HepG2 (cell line): ENCODE measurements around the gene LUZP2. TPM values are rescaled to one million over a fixed set of nuclear protein-coding genes. Genes with fewer than 3 reads are reported as not detected.

Source experiments
- ATAC-seq: fragments of 200-7000 bp; cut with Tn5 transposase; 3 replicates; pipeline ENCODE4 v1.9.1; 2020; ENCODE audit warnings: mild to moderate bottlenecking, moderate library complexity
- BruUV-seq: library from RNA; stranded (reverse); fragments of 400-500 nt; replicated peaks from 2 replicates; lab custom pipeline; 2021; lab: Mats Ljungman, UMichigan
- CTCF ChIA-PET: fragments of 300-600 bp; formaldehyde crosslinking; extraction: SDS; loops from one replicate; lab custom pipeline; 2021; ENCODE audit warnings: low total read pairs, inconsistent platforms, low intra/inter-chr PET ratio; lab: Yijun Ruan, JAX
- POLR2A ChIA-PET: fragments of 350-600 bp; sonication (Branson Sonifier 250); formaldehyde crosslinking; loops from one replicate; lab custom pipeline; 2020; ENCODE audit warnings: antibody characterized with exemption, inconsistent platforms; lab: Yijun Ruan, JAX
- DNase-seq: peaks from one replicate; pipeline ENCODE4 v3.0.0-alpha.2; 2015; ENCODE audit warnings: low spot score
- FAIRE-seq: peaks from 3 replicates; lab custom pipeline; 2011; peaks lifted over from hg19 to GRCh38; lab: Jason Lieb, UNC
- H2AFZ ChIP-seq: one replicate; pipeline ENCODE4 v1.6.1; 2011; ENCODE audit warnings: low read length, inconsistent platforms
- H3K27ac ChIP-seq: fragments of 300-600 bp; 3 replicates; pipeline ENCODE4 v1.8.0; 2011; ENCODE audit warnings: mixed run types, mild to moderate bottlenecking, mixed read lengths, low read length, inconsistent platforms; ENCODE audit not compliant: insufficient read depth; ENCODE audit errors: extremely low read length
- H3K27me3 ChIP-seq, 2 experiments: fragments of 200-600 bp in 1 of 2; 2 replicates in 1 of 2; 3 replicates in 1 of 2; pipeline versions ENCODE4 v1.6.0 to v1.8.0; 2011; ENCODE audit warnings: low read length in 2 of 2, mild to moderate bottlenecking in 2 of 2, moderate library complexity in 2 of 2, inconsistent platforms in 1 of 2; ENCODE audit not compliant: insufficient read depth in 2 of 2, control insufficient read depth in 1 of 2
- H3K36me3 ChIP-seq, 2 experiments: fragments of 200-600 bp in 1 of 2; replicated peaks in 1 of 2; 2 replicates in 1 of 2; 3 replicates in 1 of 2; pipeline versions ENCODE4 v1.5.1 to v1.8.0; 2011; ENCODE audit warnings: low read length in 2 of 2, inconsistent platforms in 1 of 2; ENCODE audit not compliant: insufficient read depth in 2 of 2, control insufficient read depth in 1 of 2
- H3K4me1 ChIP-seq: 2 replicates; pipeline ENCODE4 v1.5.1; 2012; ENCODE audit warnings: low read length, inconsistent platforms; ENCODE audit not compliant: insufficient read depth
- H3K4me2 ChIP-seq: 2 replicates; pipeline ENCODE4 v1.6.0; 2011; ENCODE audit warnings: low read depth, low read length, inconsistent platforms
- H3K4me3 ChIP-seq, 3 experiments: fragments of 200-600 bp in 1 of 3; sonication (generic), shearing (Covaris generic) in 1 of 3; replicated peaks in 1 of 3; 2 replicates each; pipeline ENCODE4 v1.5.1; 2011 to 2016; ENCODE audit warnings: low read length in 3 of 3, inconsistent platforms in 2 of 3, low read depth in 2 of 3, mild to moderate bottlenecking in 2 of 3, control low read depth in 1 of 3, mixed read lengths in 1 of 3; ENCODE audit not compliant: insufficient read depth in 1 of 3
- H3K79me2 ChIP-seq: one replicate; pipeline ENCODE4 v1.6.1; 2011; ENCODE audit warnings: low read length, inconsistent platforms; ENCODE audit not compliant: insufficient read depth
- H3K9ac ChIP-seq: 2 replicates; pipeline ENCODE4 v1.6.0; 2011; ENCODE audit warnings: mild to moderate bottlenecking, low read depth, low read length, inconsistent platforms; ENCODE audit not compliant: insufficient read depth
- H3K9me3 ChIP-seq: 2 replicates; pipeline ENCODE4 v1.5.1; 2012; ENCODE audit warnings: mild to moderate bottlenecking, low read length
- H4K20me1 ChIP-seq: 2 replicates; pipeline ENCODE4 v1.6.0; 2011; ENCODE audit warnings: inconsistent platforms, mild to moderate bottlenecking, low read length, moderate library complexity; ENCODE audit not compliant: insufficient read depth
- AKAP8 ChIP-seq: sonication (generic); formaldehyde crosslinking; IDR thresholded peaks from 2 replicates; pipeline ENCODE4 v1.5.1; 2020; ENCODE audit warnings: mild to moderate bottlenecking, missing genetic modification reagents
- CENPBD1 ChIP-seq: sonication (generic); formaldehyde crosslinking; IDR thresholded peaks from 2 replicates; pipeline ENCODE4 v1.8.0; 2022; ENCODE audit warnings: missing genetic modification reagents, low read depth, mild to moderate bottlenecking, borderline replicate concordance
- ELK4 ChIP-seq: sonication (generic); formaldehyde crosslinking; IDR thresholded peaks from 2 replicates; pipeline ENCODE4 v1.9.0; 2021; ENCODE audit warnings: missing genetic modification reagents, borderline replicate concordance
- MED1 ChIP-seq: sonication (generic); formaldehyde crosslinking; IDR thresholded peaks from 2 replicates; pipeline ENCODE4 v1.4.0; 2020; ENCODE audit warnings: missing genetic modification reagents
- NAIF1 ChIP-seq: sonication (generic); formaldehyde crosslinking; IDR thresholded peaks from 2 replicates; pipeline ENCODE4 v1.5.0; 2020; ENCODE audit warnings: mild to moderate bottlenecking, missing genetic modification reagents, borderline replicate concordance
- NCOA5 ChIP-seq: sonication (generic); formaldehyde crosslinking; IDR thresholded peaks from 2 replicates; pipeline ENCODE4 v1.4.0; 2020; ENCODE audit warnings: missing genetic modification reagents
- RARA ChIP-seq: IDR thresholded peaks from 2 replicates; pipeline ENCODE4 v1.6.1; 2016; ENCODE audit warnings: missing genetic modification reagents, missing compliant biosample characterization
- RORA ChIP-seq: sonication (generic); formaldehyde crosslinking; IDR thresholded peaks from 2 replicates; pipeline ENCODE4 v1.5.0; 2020; ENCODE audit warnings: mild to moderate bottlenecking, missing genetic modification reagents, moderate library complexity
- ZNF619 ChIP-seq: sonication (generic); formaldehyde crosslinking; IDR thresholded peaks from 2 replicates; pipeline ENCODE4 v1.4.0; 2020; ENCODE audit warnings: mild to moderate bottlenecking, missing genetic modification reagents
- ZNF761 ChIP-seq: sonication (generic); formaldehyde crosslinking; conservative IDR thresholded peaks from 2 replicates; pipeline ENCODE4 v1.4.0; 2020; ENCODE audit warnings: mild to moderate bottlenecking, missing genetic modification reagents
- ZNF773 ChIP-seq: sonication (generic); formaldehyde crosslinking; IDR thresholded peaks from 2 replicates; pipeline ENCODE4 v1.4.0; 2020; ENCODE audit warnings: missing genetic modification reagents, borderline replicate concordance
- WGBS: methylation state at CpG from one replicate; pipeline ENCODE4 v1.1.6; 2017; ENCODE audit warnings: low lambda C conversion rate; 5-methylcytosine and 5-hydroxymethylcytosine counted together
- in situ Hi-C: cut with HindIII; loops from 2 replicates; pipeline ENCODE4 v1.10.0; 2017; ENCODE audit warnings: low pct_unique_long_range_greater_than_20kb; ENCODE audit not compliant: extremely low pct_ligation_motif_present
- intact Hi-C: fragments of 100-400 bp; cut with micrococcal nuclease; formaldehyde crosslinking; loops from one replicate; pipeline ENCODE4 v1.10.0; 2022; ENCODE audit not compliant: unreplicated experiment
- polyA plus RNA-seq, 8 experiments: library from polyadenylated mRNA; depleted of rRNA in 3 of 8; stranded (reverse) in 7 of 8; unstranded in 1 of 8; fragments of >200 nt; fragmentation: Illumina TruSeq in 4 of 8; extraction: Trizol in 4 of 8; gene quantifications; 2 replicates each; pipeline versions ENCODE4 v1.2.1 to v1.2.3, GENCODE V29; 2011 to 2016; ENCODE audit warnings: low read depth in 4 of 8, missing spikeins in 1 of 8, mixed read lengths in 1 of 8; ENCODE audit not compliant: insufficient read depth in 1 of 8
- total RNA-seq, 5 experiments: library from RNA; depleted of rRNA; stranded (reverse); fragments of >200 nt; fragmentation: Illumina TruSeq; extraction: Trizol; gene quantifications; 2 replicates each; pipeline ENCODE4 v1.2.3, GENCODE V29; 2016; ENCODE audit warnings: low read depth in 1 of 5

The LUZP2 gene
- total and polyA plus RNA-seq, 2 of the 13 experiments (the other 11 are each of a cell fraction or from before 2014, with no cell fraction given), result not detected

GRCh38 chr11:24496736-24497725, at the start of gene LUZP2 (continued):
- no peak for TF ChIP-seq ZNF773 (CRISPR knock-in tag)
- no peak for TF ChIP-seq NCOA5 (CRISPR knock-in tag)
- no peak for TF ChIP-seq RARA (CRISPR knock-in tag)
- TF ChIP-seq ZNF619 (CRISPR knock-in tag), result no peak
- TF ChIP-seq ELK4 (CRISPR knock-in tag), result no peak

- no peak for DNase-seq
- Histone ChIP-seq H4K20me1 (no peaks in the 10 kb centered on the region), H3K9me3 (no peaks in the 10 kb centered on the region), H3K27ac (no peak overlapping the region), H3K4me2 (no peak overlapping the region), H3K9ac (no peak overlapping the region), H3K4me1 (no peaks in the 10 kb centered on the region), H3K27me3 (no peaks in the 10 kb centered on the region; a peak in 1 of 5 replicates), H2AFZ (no peak overlapping the region), H3K4me3 (no peak overlapping the region), H3K79me2 (no peaks in the 10 kb centered on the region), H3K36me3 (no peaks in the 10 kb centered on the region)
- ATAC-seq, result no peak
- no TSS peak for BruUV-seq
- TF ChIP-seq NAIF1, result no peak
- TF ChIP-seq ZNF761 (CRISPR knock-in tag), result no peak
- no peak for TF ChIP-seq MED1 (CRISPR knock-in tag)
- TF ChIP-seq AKAP8 (CRISPR knock-in tag), result no peak
- no peak for TF ChIP-seq RORA (CRISPR knock-in tag)
- no peak for TF ChIP-seq CENPBD1 (CRISPR knock-in tag)
- 0% methylated on average over 3 of the region's 3 CpGs for WGBS
- ChIA-PET POLR2A (no interaction called here), CTCF (no interaction called here)
- no peak for FAIRE-seq
- intact Hi-C loops (no loop called here), in situ Hi-C loops (no loop called here)
Measured at GRCh38 chr11:24453129-24453718, 43.6 kb upstream of the LUZP2 start.
